HG03571 (cell line): ENCODE data around the gene ANKLE1.
"Not testable (repeated sequence)": the region's sequence is repeated elsewhere in the genome, so short reads cannot be mapped to it uniquely, and the experiment has no call there.

ENCODE experiments used
- ATAC-seq: cut with Tn5 transposase; IDR thresholded peaks from one replicate; pipeline ENCODE4 v1.9.1; 2021; ENCODE audit not compliant: unreplicated experiment

Gene ANKLE1

DNA sequence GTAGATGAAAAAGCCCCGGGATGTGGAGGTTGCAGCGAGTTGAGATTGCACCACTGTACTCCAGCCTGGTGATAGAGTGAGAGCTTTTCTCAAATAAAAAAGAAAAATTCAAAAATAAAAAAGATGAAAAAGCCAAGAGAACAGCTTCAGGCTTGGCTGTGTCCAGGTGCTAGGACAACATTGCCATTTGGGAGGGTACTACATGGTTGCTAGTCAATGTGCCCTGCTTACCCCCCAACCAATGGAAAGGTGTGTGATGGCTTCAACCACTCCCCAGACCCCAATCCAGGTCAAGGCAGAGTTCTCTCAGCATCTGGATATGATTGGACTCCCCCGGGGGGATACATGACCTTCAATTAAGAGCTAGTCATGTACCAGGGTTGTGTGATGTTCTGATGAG lies 2.3 kb upstream of the ANKLE1 start:
- ATAC-seq: no peak

DNA sequence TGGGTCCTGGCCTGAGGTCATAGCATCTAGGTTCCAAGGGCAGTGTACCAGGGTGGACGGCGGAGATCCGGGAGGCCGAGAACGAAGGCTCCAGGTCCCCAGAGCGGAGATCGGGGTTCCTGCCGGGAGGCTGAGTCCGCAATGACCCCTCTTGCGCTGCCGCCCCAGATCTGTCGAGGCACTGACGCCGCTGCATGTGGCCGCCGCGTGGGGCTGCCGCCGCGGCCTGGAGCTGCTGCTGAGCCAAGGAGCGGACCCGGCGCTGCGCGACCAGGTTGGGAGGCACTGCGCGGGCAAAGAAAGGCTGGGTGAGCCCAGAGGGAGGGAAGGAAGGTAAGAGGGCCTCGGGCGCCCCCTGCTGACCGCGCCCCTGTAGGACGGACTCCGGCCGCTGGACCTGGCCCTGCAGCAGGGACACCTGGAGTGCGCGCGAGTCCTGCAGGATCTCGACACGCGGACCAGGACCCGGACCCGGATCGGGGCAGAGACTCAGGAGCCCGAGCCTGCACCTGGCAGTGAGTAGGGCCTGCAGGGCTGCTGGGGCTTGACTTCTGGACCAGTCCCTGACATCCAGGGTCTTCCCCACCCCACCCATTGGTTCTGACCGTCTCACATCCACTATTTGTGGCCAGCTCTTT lies 906 bp downstream of the ANKLE1 start:
- ATAC-seq: peak; percentile 53

- ATAC-seq: no peak
Observed at GRCh38 chr19:17283504-17283996, 1.8 kb downstream of the ANKLE1 start.

DNA sequence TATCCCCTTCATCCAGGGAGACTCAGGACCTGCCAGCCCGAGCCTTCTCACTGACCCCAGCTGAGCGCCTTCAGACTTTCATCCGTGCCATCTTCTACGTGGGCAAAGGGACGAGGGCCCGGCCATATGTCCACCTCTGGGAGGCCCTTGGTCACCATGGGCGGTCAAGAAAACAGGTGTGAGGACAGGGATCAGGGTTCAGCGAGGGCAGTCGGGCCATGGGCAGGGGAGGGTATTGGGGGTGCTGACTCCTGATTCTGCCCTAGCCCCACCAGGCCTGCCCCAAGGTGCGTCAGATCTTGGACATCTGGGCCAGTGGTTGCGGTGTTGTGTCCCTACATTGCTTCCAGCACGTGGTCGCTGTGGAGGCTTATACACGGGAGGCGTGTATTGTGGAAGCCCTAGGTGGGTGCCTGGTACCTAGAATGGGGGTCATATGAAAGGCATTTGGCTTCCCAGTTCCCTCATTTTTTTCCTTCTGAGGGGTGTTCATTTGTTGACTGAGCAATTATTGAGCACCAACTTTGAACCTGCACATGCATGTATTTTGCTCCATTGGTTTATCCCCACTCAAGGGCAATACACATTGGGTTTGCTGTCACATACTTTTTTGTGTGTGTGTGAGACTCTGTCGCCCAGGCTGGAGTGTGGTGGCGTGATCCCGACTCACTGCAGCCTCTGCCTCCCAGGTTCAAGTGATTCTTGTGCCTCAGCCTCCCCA lies 3.9 kb downstream of the ANKLE1 start:
- ATAC-seq: no peak

GRCh38 chr19:17286263-17286662 lies 4.6 kb downstream of the ANKLE1 start:
- no peak for ATAC-seq

DNA sequence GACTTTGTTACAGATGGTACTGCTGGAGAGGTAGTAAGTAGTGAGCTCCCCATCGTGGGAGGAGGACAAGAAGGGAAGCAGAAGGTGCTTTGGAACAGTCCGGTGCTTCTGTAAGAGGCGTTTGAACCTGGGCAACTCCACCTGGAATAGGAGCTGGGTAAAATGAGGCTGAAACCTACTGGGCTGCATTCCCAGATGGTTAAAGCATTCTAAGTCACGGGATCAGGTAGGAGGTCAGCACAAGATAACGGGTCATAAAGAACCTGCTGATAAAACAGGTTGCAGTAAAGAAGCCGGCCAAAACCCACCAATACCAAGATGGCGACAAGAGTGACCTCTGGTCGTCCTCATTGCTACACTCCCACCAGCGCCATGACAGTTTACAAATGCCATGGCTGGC lies 5.1 kb downstream of the ANKLE1 start:
- no peak for ATAC-seq

GRCh38 chr19:17289489-17289888 lies 7.8 kb downstream of the ANKLE1 start:
- ATAC-seq: no peak

DNA sequence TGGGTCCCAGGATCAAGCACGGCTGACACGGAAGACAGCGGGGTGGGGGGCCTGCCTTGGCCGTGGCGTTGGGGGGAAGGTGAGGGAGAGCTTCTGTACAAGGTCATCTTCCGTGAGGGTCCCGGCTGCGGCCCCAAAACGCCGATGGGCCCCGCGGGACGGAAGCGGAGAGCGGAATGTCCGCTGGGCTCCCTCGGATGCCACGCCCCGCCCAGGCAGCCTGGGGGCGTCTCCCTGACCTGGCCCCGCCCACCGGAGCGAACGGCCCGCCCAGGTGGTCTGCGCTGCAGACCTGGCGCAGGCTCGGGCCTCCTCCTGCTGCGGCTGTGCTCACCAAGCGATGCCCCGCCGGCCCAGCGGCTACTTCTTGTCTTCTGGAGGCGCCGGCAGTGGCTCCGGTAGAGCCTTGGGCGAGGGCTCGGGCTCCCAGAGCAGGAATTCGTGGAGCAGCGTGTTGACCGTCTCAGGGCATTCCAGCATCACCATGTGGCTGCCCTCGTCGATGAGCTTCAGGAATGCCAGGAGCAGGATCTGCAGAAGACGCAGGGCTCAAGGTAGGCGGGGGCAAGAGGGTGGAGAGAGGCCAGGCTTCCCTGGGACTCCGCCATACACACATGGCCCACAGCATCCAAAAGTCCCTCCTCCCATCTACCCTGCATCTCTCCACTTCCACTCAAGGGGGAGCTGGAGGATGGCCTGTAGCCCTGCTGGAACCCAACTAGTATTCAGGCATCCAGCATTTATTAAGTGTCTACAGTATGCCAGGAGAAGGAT lies 10.8 kb downstream of the ANKLE1 start:
- ATAC-seq: peak; percentile 60

DNA sequence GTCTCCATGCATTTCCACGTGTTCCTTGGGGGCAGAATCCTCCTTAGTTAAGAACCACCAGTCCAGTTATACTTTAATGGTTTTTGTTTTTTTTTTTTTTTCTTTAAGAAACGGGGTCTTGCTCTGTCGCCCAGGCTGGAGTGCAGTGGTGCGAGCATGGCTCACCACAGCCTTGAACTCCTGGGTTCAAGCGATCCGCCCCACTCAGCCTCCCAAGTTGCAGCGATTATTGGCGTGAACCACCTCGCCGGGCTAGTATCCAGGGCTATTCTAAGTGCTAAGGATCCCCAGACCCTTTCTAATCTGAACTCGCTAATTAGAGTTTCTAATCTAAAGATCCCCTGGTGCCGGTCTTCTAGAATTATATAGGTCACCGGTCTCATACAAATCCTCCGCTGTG lies 11.9 kb downstream of the ANKLE1 start:
- ATAC-seq: no peak

DNA sequence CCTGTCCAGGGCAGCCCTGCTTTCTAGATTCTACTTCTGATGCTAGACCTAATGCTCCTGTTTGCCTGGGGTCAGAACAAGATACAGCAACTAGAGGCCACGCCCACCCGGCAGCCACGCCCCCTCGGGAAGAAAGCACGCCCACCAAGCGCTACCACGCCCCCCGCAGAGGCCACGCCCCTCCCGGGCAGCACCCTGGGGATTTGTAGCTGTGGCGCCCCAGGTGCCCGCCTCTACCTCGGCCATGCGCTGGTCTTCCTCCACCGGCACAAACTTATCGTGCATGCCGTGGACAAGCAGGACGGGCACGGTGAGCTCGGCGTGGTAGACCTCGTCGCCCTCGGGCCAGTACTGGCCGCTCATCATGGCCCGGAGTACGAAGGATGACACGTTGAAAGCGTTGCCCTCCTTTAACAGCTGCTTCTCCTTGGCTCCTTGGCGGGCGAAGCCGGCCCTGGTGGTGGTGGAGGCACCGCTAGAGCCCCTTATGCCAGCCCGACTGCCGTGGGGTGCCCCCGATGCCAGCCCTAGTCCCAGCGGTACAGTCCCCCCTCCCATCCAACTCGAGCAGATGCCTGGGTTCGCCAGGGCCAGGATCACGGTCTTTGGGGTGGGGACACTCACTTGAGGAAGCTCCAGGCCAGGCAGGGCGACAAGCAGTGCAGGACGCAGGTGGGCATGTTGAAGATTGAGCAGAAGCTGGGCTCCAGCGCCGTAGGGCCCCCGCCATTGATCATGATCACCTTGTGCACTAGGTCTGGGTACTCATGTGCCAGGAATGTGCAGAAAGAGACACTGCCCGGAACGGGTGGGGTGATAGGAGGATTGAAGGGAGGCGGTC lies 12.6 kb downstream of the ANKLE1 start:
- no peak for ATAC-seq

GRCh38 chr19:17295551-17295950 lies 13.8 kb downstream of the ANKLE1 start:
- not testable (repeated sequence) for ATAC-seq

DNA sequence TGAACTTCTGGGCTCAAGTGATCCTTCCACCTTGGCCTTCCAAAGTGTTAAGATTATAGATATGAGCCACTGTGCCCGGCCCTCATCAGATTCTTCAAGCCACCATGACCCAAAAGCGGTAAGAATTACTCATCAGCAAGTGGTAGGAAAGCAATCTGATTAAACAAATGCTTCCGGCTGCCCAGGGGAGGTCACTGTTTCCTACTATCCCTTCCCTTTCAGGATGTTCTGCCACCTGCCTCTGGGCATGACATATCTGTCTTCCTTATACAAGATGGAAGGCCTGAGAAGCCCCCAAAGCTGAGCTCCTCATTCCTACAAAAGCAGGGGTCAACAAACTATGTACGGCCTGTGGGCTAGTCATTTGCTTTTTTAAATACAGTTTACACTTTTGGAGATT lies 14.6 kb downstream of the ANKLE1 start:
- no peak for ATAC-seq

DNA sequence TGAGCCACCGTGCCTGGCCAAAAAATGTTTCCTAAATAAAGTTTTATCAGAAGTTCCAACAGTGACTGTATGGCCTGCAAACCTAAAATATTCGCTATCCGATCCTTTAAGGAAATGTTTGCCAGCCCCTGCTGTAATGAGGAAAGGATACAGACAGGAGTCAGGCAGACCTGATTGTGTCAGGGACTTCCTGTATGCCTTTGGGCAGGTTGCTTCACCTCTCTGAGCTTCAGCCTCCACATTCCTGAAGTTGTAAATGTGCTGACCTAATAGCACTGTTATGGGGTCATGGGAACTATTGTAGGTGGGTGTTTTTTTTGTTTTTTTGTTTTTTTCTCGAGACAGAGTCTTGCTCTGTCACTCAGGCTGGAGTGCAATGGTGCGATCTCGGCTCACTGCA lies 15.3 kb downstream of the ANKLE1 start:
- no peak for ATAC-seq

DNA sequence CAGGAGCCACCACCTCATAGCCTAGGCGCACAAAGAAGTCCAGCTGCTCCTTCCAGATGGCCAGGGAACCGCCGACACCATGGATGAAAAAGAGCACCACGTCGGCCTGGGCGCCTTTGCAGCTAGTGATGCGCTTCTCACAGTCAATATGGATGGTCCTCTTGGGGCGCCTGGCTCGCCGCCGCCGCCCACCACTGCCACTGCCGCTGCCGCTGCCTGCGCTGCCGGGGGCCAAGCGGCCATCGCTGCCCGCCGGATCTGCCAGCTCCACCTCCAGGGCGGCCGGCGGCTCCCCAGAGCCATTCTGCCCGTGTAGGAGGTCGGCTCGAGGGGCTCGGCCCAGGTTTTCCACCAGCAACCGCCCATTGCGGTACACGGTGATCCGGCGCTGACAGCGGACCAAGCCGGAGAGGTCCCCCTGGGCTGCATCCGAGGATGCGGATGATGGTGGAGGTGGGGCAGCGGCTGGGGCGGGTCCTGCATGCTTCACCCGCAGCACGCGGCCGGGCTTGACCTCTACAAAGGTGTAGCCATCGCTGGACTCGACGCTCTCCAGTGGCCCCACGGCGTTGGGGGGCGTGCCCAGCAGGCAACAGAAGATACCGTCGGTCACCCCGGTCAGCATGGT lies 19.4 kb downstream of the ANKLE1 start:
- no peak for ATAC-seq

DNA sequence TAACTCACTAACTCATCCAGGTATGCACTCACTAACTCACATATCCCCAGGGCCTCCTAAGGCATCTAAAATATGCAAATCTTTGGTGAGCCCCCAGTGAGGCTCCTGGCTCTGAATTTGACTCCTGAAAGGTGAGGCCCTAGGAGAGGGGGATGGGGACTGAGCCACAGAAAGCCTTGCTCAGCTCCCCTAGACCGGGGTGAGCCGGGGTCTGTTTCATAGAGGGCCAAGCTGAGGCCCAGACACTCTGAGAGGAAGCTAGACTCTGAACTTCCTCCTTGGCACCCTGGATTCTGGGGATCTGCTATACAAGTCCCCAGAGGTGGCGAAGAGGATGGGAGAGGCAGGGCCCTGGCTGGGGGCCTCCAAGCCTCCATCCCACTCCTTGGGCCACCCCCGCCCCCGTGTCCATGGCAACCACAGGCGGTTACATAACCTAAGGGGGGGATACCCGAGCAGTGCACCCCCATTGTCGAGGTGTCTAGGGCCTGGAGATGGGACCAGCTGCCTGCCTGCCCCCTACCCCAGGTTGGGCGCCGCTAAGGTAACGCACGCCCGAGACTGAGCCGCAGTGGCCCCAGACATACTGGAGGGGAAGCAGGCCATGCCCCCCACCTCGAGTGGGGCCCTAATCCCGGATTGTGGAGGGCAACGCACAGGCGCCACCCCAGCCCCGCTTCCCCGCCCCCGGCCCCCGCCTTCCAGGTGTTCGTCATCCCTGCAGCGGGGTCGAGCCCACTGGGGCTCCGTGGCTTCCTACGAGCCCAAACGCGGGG lies 20.9 kb downstream of the ANKLE1 start:
- ATAC-seq: no peak

DNA sequence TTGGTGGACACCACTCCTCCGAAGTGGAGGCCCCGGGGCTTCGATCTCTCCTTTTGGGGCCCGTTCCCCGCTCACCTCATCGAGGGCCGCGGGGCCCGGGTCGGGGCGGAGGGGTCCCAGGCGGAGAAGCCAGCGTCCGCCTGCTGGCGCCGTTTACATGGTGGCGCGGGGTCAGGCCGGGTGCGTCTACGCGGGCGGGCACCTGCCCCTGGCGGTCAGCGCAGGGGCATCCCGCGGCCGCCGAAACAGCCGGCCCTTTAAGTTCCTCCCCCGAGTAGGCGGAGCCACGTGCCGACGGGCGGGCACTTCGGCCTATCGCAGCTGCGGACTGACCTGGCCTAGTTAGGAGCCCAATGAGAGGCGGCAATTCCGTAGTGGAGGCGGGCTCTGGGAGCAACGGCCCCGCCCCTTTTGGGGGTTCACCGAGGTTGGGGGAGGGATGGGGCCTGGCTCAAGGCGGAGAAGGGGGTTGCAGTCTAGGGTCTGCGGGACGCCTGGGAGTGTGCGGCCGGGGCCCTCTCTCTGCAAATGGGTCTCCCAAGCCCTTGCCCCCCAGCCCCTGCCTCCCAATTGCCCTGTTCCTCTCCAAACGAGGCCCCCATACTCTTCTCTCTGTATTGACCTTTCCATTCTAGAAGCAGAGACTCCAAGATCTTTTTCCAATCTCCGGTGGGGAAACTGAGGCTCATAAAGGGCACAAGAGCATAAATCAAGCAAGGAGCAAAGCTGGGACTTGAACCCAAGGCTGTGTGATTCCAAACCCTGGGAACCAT lies 21.7 kb downstream of the ANKLE1 start, which contains the start of gene ABHD8:
Gene ABHD8, minus strand, starts transcription at position 259 of the 773 bp plus-strand sequence. CDS start 1,809 bp downstream, outside the sequence.
- ATAC-seq: peak; percentile 36

- ATAC-seq: no peak
Observed at GRCh38 chr19:17303940-17304267, 22.2 kb downstream of the ANKLE1 start.

- ATAC-seq: no peak
Observed at GRCh38 chr19:17304386-17305215, 22.9 kb downstream of the ANKLE1 start.
